GM12801 (cell line): Measurements from ENCODE around the gene SHTN1.

Source experiments
- CTCF ChIP-seq: IDR thresholded peaks from one replicate; pipeline ENCODE4 v1.5.1; 2011; ENCODE audit warnings: control low read depth; ENCODE audit not compliant: insufficient read length; ENCODE audit errors: extremely low read depth

SHTN1 gene

GRCh38 chr10:116831790-116832189 is 173.2 kb downstream of the SHTN1 start:
- no peak for TF ChIP-seq CTCF
